ENCODE measurements around the gene AFAP1L1. TPM values are rescaled to one million over a fixed set of nuclear protein-coding genes. Genes with fewer than 3 reads are reported as not detected.

Gene AFAP1L1
- total and polyA plus RNA-seq, 2 donors (not counting 3 experiments of a cell fraction or from before 2014, with no cell fraction given) = 7.9 to 73.2 TPM

DNA sequence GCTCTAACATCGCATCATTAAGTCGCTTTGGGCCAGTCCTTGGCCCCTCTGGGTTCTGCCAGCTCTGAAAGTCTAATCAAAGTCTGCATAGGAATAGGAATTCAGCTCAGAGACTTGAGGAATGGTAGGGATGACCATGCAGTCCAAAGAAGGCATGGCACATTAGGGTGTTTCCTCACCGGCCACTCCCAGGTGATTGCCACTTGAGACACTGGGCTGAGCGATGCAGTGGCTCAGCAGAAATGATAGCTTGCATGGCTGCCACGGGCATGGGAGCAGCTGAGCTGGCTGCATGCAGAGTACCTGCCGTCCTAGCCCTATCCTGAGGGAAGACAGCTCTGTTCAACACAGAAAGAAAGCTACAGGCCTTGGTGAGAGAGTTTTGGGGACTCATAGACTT is 28.8 kb downstream of the AFAP1L1 start:
- H3K4me2 ChIP-seq (ENCODE audit: insufficient read depth, low read length) = no peak overlapping the region
- no peaks in the 10 kb centered on the region for H3K9me3 ChIP-seq (replicated peaks; ENCODE audit: control insufficient read depth, insufficient read depth, low read length)
- TF ChIP-seq POLR2A (IDR thresholded peaks at IDR 0.05; ENCODE audit: low read depth, low read length) = no peak
- no peak for TF ChIP-seq GATA2 (IDR thresholded peaks at IDR 0.05; ENCODE audit: insufficient read depth, insufficient read length, low read depth, low read length)
- TF ChIP-seq FOS (IDR thresholded peaks at IDR 0.05; ENCODE audit: borderline replicate concordance, insufficient read depth, low read length) = no peak
- TF ChIP-seq, protein P1, sequence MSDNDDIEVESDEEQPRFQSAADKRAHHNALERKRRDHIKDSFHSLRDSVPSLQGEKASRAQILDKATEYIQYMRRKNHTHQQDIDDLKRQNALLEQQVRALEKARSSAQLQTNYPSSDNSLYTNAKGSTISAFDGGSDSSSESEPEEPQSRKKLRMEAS (IDR thresholded peaks at IDR 0.05; ENCODE audit: insufficient read depth, insufficient read length) = no peak
- no peak for TF ChIP-seq POLR2AphosphoS5 (IDR thresholded peaks at IDR 0.05; ENCODE audit: insufficient read depth, low read depth, low read length)
- TF ChIP-seq MYC (IDR thresholded peaks at IDR 0.05; ENCODE audit: low read depth, low read length) = no peak
- TF ChIP-seq, protein P2, sequence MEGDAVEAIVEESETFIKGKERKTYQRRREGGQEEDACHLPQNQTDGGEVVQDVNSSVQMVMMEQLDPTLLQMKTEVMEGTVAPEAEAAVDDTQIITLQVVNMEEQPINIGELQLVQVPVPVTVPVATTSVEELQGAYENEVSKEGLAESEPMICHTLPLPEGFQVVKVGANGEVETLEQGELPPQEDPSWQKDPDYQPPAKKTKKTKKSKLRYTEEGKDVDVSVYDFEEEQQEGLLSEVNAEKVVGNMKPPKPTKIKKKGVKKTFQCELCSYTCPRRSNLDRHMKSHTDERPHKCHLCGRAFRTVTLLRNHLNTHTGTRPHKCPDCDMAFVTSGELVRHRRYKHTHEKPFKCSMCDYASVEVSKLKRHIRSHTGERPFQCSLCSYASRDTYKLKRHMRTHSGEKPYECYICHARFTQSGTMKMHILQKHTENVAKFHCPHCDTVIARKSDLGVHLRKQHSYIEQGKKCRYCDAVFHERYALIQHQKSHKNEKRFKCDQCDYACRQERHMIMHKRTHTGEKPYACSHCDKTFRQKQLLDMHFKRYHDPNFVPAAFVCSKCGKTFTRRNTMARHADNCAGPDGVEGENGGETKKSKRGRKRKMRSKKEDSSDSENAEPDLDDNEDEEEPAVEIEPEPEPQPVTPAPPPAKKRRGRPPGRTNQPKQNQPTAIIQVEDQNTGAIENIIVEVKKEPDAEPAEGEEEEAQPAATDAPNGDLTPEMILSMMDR (IDR thresholded peaks at IDR 0.05; ENCODE audit: extremely low read depth in 1 of 2, insufficient read depth in 1 of 2, low read depth in 1 of 2, low read length in 2 of 2) = no peak
- no peak for TF ChIP-seq EZH2 (IDR thresholded peaks at IDR 0.05; ENCODE audit: borderline replicate concordance, low read depth, low read length, severe bottlenecking)
- no peak for TF ChIP-seq JUN (IDR thresholded peaks at IDR 0.05; ENCODE audit: borderline replicate concordance, insufficient read depth, insufficient read length, low read depth)
- no peak overlapping the region for H3K4me3 ChIP-seq (replicated peaks in 1 of 3; ENCODE audit: insufficient read depth in 1 of 3, low read depth in 1 of 3, low read length in 3 of 3)
- no peak for FAIRE-seq
- intact Hi-C loops (cut with micrococcal nuclease) = no loop called here
- no peaks in the 10 kb centered on the region for H3K27me3 ChIP-seq (ENCODE audit: control insufficient read depth in 2 of 2, insufficient read depth in 2 of 2, low read length in 2 of 2)
- no peaks in the 10 kb centered on the region for H3K79me2 ChIP-seq (ENCODE audit: control insufficient read depth, insufficient read depth, low read length)
- H3K36me3 ChIP-seq (ENCODE audit: control insufficient read depth in 2 of 2, extremely low read depth in 1 of 2, insufficient read depth in 2 of 2, low read length in 2 of 2) = no peaks in the 10 kb centered on the region
- H3K9me1 ChIP-seq (replicated peaks; ENCODE audit: control insufficient read depth, extremely low read depth, insufficient read depth, low read length) = no peaks in the 10 kb centered on the region
- no TSS peak for BruUV-seq (replicated peaks)
- ChIA-PET CTCF (interaction anchor here (1.5 to 4.6 kb wide), 4 partner anchors 9 to 67 kb away, joined by 8 to 26 read pairs (median 10); no protein-coding TSS in a partner anchor), POLR2A (no interaction called here)
- H3K27ac ChIP-seq (ENCODE audit: insufficient read depth, low read depth, low read length) = no peak overlapping the region
- peaks cover 28% of the 10 kb centered on the region for H3K4me1 ChIP-seq (ENCODE audit: control insufficient read depth, extremely low read depth, insufficient read depth, low read length)
- H3K9ac ChIP-seq (replicated peaks; ENCODE audit: extremely low read depth, insufficient read depth, low read length) = no peak overlapping the region
- dilution Hi-C loops (cut with MboI; ENCODE audit: extremely low pct_ligation_motif_present, low sequenced_read_pairs) = no loop called here
- H2AFZ ChIP-seq (ENCODE audit: low read depth, low read length) = no peak overlapping the region
- no peaks in the 10 kb centered on the region for H4K20me1 ChIP-seq (replicated peaks; ENCODE audit: control insufficient read depth, extremely low read depth, insufficient read depth, low read length)
- DNase-seq (ENCODE audit: low read depth, low spot score) = no peak
